A549 (cell line): ENCODE measurements around the gene LRIG1. TPM values are rescaled to one million over a fixed set of nuclear protein-coding genes. Genes with fewer than 3 reads are reported as not detected.
A peak's percentile ranks its signal among the peaks of the same experiment; 100 is the strongest.

Experiments
- ATAC-seq, 2 experiments: fragments of 200-7000 bp in 1 of 2; fragments of >200 bp in 1 of 2; cut with Nextera tagmentation in 1 of 2; cut with Tn5 transposase in 1 of 2; 3 replicates each; pipeline versions ENCODE4 v1.8.0 to v1.9.1; 2018 to 2020; ENCODE audit warnings: mild to moderate bottlenecking in 1 of 2, moderate library complexity in 1 of 2
- CTCF ChIA-PET: fragments of 300-600 bp; sonication (Branson Sonifier 250); formaldehyde crosslinking; extraction: SDS; loops from one replicate; lab custom pipeline; 2021; ENCODE audit warnings: antibody characterized with exemption, inconsistent platforms; lab: Yijun Ruan, JAX
- POLR2A ChIA-PET: fragments of 350-600 bp; formaldehyde crosslinking; extraction: SDS; loops from one replicate; lab custom pipeline; 2021; ENCODE audit warnings: antibody characterized with exemption, inconsistent platforms; lab: Yijun Ruan, JAX
- DNase-seq, 2 experiments: peaks; one replicate each; pipeline versions ENCODE4 v3.0.0 to v3.0.0-alpha.2; 2011 to 2016; ENCODE audit warnings: low read depth in 1 of 2, low spot score in 1 of 2
- FAIRE-seq: peaks from 2 replicates; lab custom pipeline; 2011; peaks lifted over from hg19 to GRCh38; lab: Jason Lieb, UNC
- H3K27ac ChIP-seq, 2 experiments: fragments of >200 bp; sonication (Bioruptor Twin); formaldehyde crosslinking; 3 replicates each; pipeline ENCODE4 v1.5.1; 2016 to 2017
- H3K4me1 ChIP-seq: fragments of >200 bp; sonication (Bioruptor Twin); formaldehyde crosslinking; 3 replicates; pipeline ENCODE4 v1.6.1; 2016
- H3K4me2 ChIP-seq: fragments of >200 bp; sonication (Bioruptor Twin); formaldehyde crosslinking; 3 replicates; pipeline ENCODE4 v1.6.1; 2016
- H3K4me3 ChIP-seq: fragments of >200 bp; sonication (Bioruptor Twin); formaldehyde crosslinking; 3 replicates; pipeline ENCODE4 v1.5.1; 2016
- H3K9me3 ChIP-seq: fragments of >200 bp; sonication (Bioruptor Twin); formaldehyde crosslinking; 3 replicates; pipeline ENCODE4 v1.6.1; 2016
- BCL3 ChIP-seq: fragments of >200 bp; sonication (Bioruptor Twin); formaldehyde crosslinking; IDR thresholded peaks from 3 replicates; pipeline ENCODE4 v1.6.1; 2016
- CBX2 ChIP-seq: fragments of 200-600 bp; sonication (generic); IDR thresholded peaks from 2 replicates; pipeline ENCODE4 v1.6.1; 2016; ENCODE audit warnings: low read depth, mild to moderate bottlenecking, borderline replicate concordance
- EHMT2 ChIP-seq: fragments of 200-600 bp; sonication (generic); IDR thresholded peaks from 2 replicates; pipeline ENCODE4 v1.6.1; 2016; ENCODE audit warnings: antibody characterized with exemption, low read depth, mild to moderate bottlenecking, moderate library complexity
- ESRRA ChIP-seq: fragments of 150-350 bp; IDR thresholded peaks from 2 replicates; pipeline ENCODE4 v1.6.1; 2014; ENCODE audit warnings: mild to moderate bottlenecking, low read length, borderline replicate concordance
- FOSL2 ChIP-seq, 2 experiments: fragments of 450-650 bp in 1 of 2; fragments of >200 bp in 1 of 2; sonication (Bioruptor Twin) in 1 of 2; formaldehyde crosslinking; IDR thresholded peaks; 2 replicates each; pipeline versions ENCODE4 v1.5.0 to v1.6.1; 2016 to 2020; ENCODE audit warnings: mild to moderate bottlenecking in 1 of 2, moderate library complexity in 1 of 2
- HEYL ChIP-seq: fragments of 250-450 bp; sonication (Bioruptor Pico); IDR thresholded peaks from 2 replicates; pipeline ENCODE4 v1.8.0; 2021; ENCODE audit warnings: mild to moderate bottlenecking, moderate library complexity
- HOXA7 ChIP-seq: fragments of 250-450 bp; sonication (Bioruptor Pico); IDR thresholded peaks from 2 replicates; pipeline ENCODE4 v1.5.0; 2020; ENCODE audit warnings: mild to moderate bottlenecking, moderate library complexity
- HOXB13 ChIP-seq: fragments of 250-450 bp; sonication (Bioruptor Pico); IDR thresholded peaks from 2 replicates; pipeline ENCODE4 v1.5.0; 2020; ENCODE audit warnings: low read depth, mild to moderate bottlenecking, moderate library complexity
- HOXB5 ChIP-seq: fragments of 250-450 bp; sonication (Bioruptor Pico); IDR thresholded peaks from 2 replicates; pipeline ENCODE4 v1.5.0; 2020; ENCODE audit warnings: mild to moderate bottlenecking, moderate library complexity
- MAFK ChIP-seq: fragments of 450-650 bp; IDR thresholded peaks from 2 replicates; pipeline ENCODE4 v1.6.1; 2014; ENCODE audit not compliant: partially characterized antibody
- NR3C1 ChIP-seq: fragments of >200 bp; sonication (Bioruptor Twin); formaldehyde crosslinking; IDR thresholded peaks from 3 replicates; pipeline ENCODE4 v1.6.1; 2017
- PBX3 ChIP-seq: IDR thresholded peaks from 2 replicates; pipeline ENCODE4 v1.6.1; 2012
- PHF8 ChIP-seq: fragments of 200-600 bp; sonication (generic); IDR thresholded peaks from 2 replicates; pipeline ENCODE4 v1.6.1; 2016; ENCODE audit warnings: low read depth, mild to moderate bottlenecking, antibody characterized with exemption, moderate library complexity, borderline replicate concordance
- POLR2A ChIP-seq: IDR thresholded peaks from 2 replicates; pipeline ENCODE4 v1.6.1; 2012; ENCODE audit warnings: mild to moderate bottlenecking, low read length
- POLR2AphosphoS2 ChIP-seq: conservative IDR thresholded peaks from 2 replicates; pipeline ENCODE4 v1.6.1; 2012; ENCODE audit warnings: low read length, improper control_type of control experiment, inconsistent platforms
- RNF2 ChIP-seq: fragments of 200-600 bp; sonication (generic); IDR thresholded peaks from 2 replicates; pipeline ENCODE4 v1.6.1; 2016; ENCODE audit warnings: low read depth, mild to moderate bottlenecking, antibody characterized with exemption, moderate library complexity, borderline replicate concordance
- TFCP2L1 ChIP-seq: fragments of 250-450 bp; sonication (Bioruptor Pico); IDR thresholded peaks from 2 replicates; pipeline ENCODE4 v1.5.0; 2021; ENCODE audit warnings: mild to moderate bottlenecking
- TP53 ChIP-seq: fragments of 250-450 bp; sonication (Bioruptor Pico); IDR thresholded peaks from 2 replicates; pipeline ENCODE4 v1.5.0; 2021; ENCODE audit warnings: mild to moderate bottlenecking, moderate library complexity
- ZFP36 ChIP-seq: fragments of 450-650 bp; IDR thresholded peaks from 2 replicates; pipeline ENCODE4 v1.6.1; 2014; ENCODE audit warnings: borderline replicate concordance; ENCODE audit not compliant: partially characterized antibody
- ZSCAN20 ChIP-seq: fragments of 250-450 bp; sonication (Bioruptor Pico); IDR thresholded peaks from 2 replicates; pipeline ENCODE4 v1.8.0; 2022; ENCODE audit warnings: mild to moderate bottlenecking, moderate library complexity
- WGBS: methylation state at CpG from one replicate; pipeline ENCODE4 v1.1.6; 2017; ENCODE audit errors: missing lambda C conversion rate; 5-methylcytosine and 5-hydroxymethylcytosine counted together
- polyA plus RNA-seq, 4 experiments: library from polyadenylated mRNA; depleted of rRNA in 3 of 4; stranded (reverse); fragments of >200 nt; fragmentation: RNase III in 1 of 4; extraction: RNeasy Plus Mini Kit Qiagen cat#74134 plus additional on column Dnase treatment in 1 of 4; gene quantifications; 2 replicates in 3 of 4; 3 replicates in 1 of 4; pipeline ENCODE4 v1.2.3, GENCODE V29; 2011 to 2017

Gene LRIG1
- polyA plus RNA-seq, 2 of the 4 experiments (the other 2 are of a cell fraction): 1.8 to 6.2 TPM

GRCh38 chr3:66531256-66531655, 30.4 kb upstream of the LRIG1 start:
- WGBS: 78% methylated on average over 1 of the region's 1 CpG
- Histone ChIP-seq H3K4me1 (no peaks in the 10 kb centered on the region), H3K4me2 (no peak overlapping the region), H3K9me3 (no peaks in the 10 kb centered on the region), H3K27ac (no peak overlapping the region), H3K4me3 (no peak overlapping the region)
- ATAC-seq: no peak
- CTCF ChIA-PET: interaction anchor here (1.7 kb wide), 1 partner anchor 124 kb away, joined by 5 read pairs; no protein-coding TSS in a partner anchor
- POLR2A ChIA-PET: no interaction called here
- DNase-seq: no peak
- FAIRE-seq: no peak
- no peak for TF ChIP-seq HOXA7 (CRISPR knock-in tag)

GRCh38 chr3:66527246-66527645, 26.4 kb upstream of the LRIG1 start:
- TF ChIP-seq ESRRA (no peak), POLR2A (no peak), NR3C1 (no peak), TP53 (CRISPR knock-in tag) (no peak), PBX3 (no peak), HOXB5 (CRISPR knock-in tag) (no peak), HOXB13 (CRISPR knock-in tag) (no peak), ZFP36 (no peak), EHMT2 (no peak), CBX2 (no peak), TFCP2L1 (no peak), RNF2 (no peak), BCL3 (no peak)
- TF ChIP-seq, all 56 proteins: peak for 0
- H3K27ac ChIP-seq: no peak overlapping the region
- H3K4me2 ChIP-seq: no peak overlapping the region
- WGBS: 68% methylated on average over 3 of the region's 4 CpGs
- POLR2A ChIA-PET: no interaction called here
- no peaks in the 10 kb centered on the region for H3K4me1 ChIP-seq
- H3K9me3 ChIP-seq: no peaks in the 10 kb centered on the region
- CTCF ChIA-PET: interaction anchor here (1.2 kb wide), 1 partner anchor 11 kb away, joined by 3 read pairs; no protein-coding TSS in a partner anchor
- ATAC-seq (no peak), FAIRE-seq (no peak), DNase-seq (no peak)
- no peak overlapping the region for H3K4me3 ChIP-seq

GRCh38 chr3:66525771-66526170, 24.9 kb upstream of the LRIG1 start:
- no peaks in the 10 kb centered on the region for H3K4me1 ChIP-seq
- POLR2A ChIA-PET: no interaction called here
- no peak overlapping the region for H3K4me3 ChIP-seq
- WGBS: 59% methylated on average over 3 of the region's 3 CpGs
- DNase-seq (no peak), FAIRE-seq (no peak), ATAC-seq (no peak)
- CTCF ChIA-PET: no interaction called here
- H3K4me2 ChIP-seq: no peak overlapping the region
- TF ChIP-seq ZFP36 (no peak), MAFK (peak; percentile 75)
- H3K27ac ChIP-seq: no peak overlapping the region
- H3K9me3 ChIP-seq: no peaks in the 10 kb centered on the region

- DNase-seq (no peak), ATAC-seq (no peak)
- H3K9me3 ChIP-seq: no peaks in the 10 kb centered on the region
- no peak overlapping the region for H3K27ac ChIP-seq
- no peak overlapping the region for H3K4me3 ChIP-seq
- no peak for TF ChIP-seq CBX2
- TF ChIP-seq FOSL2 (IDR thresholded peaks at IDR 0.05): no peak
- no peak for TF ChIP-seq FOSL2 (CRISPR knock-in tag; IDR thresholded peaks at IDR 0.05)
- no peak for TF ChIP-seq ZSCAN20 (CRISPR knock-in tag)
- TF ChIP-seq POLR2AphosphoS2: no peak
- TF ChIP-seq HOXB13 (CRISPR knock-in tag): no peak
- TF ChIP-seq HEYL (CRISPR knock-in tag): no peak
- TF ChIP-seq PHF8: no peak
- TF ChIP-seq, all 56 proteins: peak for 0
- FAIRE-seq: no peak
- WGBS: 36% methylated on average over 2 of the region's 2 CpGs
- Histone ChIP-seq H3K4me1 (no peaks in the 10 kb centered on the region), H3K4me2 (no peak overlapping the region)
- CTCF ChIA-PET: no interaction called here
- POLR2A ChIA-PET: no interaction called here
Measured at GRCh38 chr3:66520724-66521123, 19.9 kb upstream of the LRIG1 start.
